Activated CD8-positive, alpha-beta memory T cell treated with anti-CD3 and anti-CD28 coated beads for 1 hour (primary cell): ENCODE data around the gene LDB3.

Source experiments
- DNase-seq, 2 donors: peaks; one replicate each; pipeline ENCODE4 v3.0.0-alpha.2; 2020; ENCODE audit warnings: low read depth in 1 of 2; ENCODE audit errors: extremely low read depth in 1 of 2

LDB3 gene

DNA sequence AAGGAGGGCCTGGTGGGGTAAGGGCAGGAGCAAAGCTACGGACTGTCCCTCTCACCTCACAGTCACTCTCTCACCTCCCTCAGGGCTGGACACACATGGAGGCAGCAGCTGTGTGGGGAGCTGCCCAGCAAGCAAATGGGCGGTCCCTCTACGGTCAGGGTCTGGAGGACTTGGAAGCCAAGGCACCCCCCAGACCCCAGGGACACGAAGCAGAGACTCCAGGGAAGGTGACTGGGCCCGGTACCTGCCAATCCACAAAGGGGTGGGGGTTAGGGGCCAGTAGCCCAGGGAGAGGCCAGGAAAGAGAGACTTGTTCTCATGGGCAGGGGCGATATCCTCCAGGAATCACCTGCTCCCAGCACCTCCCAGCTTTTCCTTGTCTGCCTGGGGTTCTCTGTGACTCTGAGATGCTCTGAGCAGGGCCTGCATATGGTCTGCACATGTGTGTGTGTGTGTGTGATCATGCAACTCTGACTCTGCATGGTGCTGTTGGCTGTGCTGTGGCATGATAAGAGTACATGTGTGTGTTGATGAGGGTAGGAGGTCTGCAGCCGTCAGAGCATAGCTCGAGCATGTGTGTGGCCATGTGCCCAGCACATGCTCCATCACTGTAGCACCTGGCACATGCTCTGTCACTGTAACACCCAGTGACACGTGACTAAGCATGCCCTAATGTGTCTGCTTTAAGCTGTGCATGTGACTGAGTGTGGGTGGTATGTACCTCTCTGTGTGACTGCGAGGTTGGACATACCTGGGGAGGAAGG is 4.6 kb upstream of the LDB3 start:
- no peak for DNase-seq

GRCh38 chr10:86664341-86665217 is 3.7 kb upstream of the LDB3 start:
- DNase-seq, result no peak

DNA sequence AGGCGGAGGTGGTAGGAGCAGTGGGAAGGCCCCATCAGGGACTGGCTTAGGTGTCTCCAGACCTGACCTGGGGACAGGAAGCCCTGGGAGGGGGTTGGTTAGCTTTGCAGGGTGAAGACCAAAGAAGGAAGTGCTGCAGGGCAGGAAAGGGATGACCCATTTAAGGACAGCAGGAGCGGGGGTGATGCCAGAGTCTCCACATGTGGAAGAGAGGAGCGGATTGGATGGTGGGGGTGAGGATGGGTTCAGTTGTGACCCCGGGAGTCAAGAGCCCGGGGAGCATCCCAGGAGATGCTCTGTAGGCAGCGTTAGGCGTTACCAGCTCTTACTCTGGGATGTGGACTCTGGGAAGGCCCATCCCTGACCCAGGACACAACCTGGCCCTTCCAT is 3.1 kb upstream of the LDB3 start:
- no peak for DNase-seq

GRCh38 chr10:86665868-86666267 is 2.4 kb upstream of the LDB3 start:
- DNase-seq, result no peak

GRCh38 chr10:86666538-86666937 is 1.8 kb upstream of the LDB3 start:
- no peak for DNase-seq

DNA sequence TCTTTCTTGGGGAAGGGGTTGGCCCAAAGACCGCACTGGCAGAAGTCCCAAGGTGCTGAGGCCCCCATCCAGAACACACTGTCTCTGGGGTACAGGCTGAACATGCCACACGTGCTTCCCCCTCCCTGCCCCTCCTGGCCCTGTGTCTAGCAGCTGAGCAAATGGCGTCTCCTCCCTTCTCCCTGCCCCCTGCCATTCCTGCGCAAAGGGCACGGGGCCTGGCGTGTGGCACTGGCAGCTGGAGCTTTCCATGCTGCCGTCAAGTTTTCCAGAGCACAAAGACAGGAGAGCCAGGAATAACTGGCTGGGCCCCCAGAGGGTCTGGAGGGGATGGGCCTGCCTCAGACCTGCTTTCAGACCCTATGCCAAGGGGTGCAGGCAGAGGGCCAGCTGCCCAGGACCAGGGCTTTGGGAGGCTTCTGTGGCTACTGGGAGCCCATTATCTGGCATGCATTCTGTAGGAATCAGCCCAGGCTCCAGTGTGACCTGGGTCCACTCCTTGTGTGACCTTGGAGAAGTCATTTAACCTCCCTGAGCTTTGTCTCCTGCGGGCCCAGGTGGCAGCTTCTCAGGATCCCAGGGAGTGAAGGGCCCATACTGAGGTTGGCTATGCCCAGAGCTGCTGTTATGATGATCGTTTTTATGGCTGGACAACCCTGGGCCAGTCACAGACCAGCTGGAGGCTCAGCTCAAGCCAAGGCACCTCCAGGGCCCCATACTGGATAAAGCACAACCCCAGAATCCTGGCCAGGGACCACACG is 710 bp upstream of the LDB3 start:
- DNase-seq, result no peak

GRCh38 chr10:86670290-86670811 is 2.0 kb downstream of the LDB3 start:
- DNase-seq, result no peak

- no peak for DNase-seq
Measured at GRCh38 chr10:86670876-86671275, 2.6 kb downstream of the LDB3 start.

- DNase-seq, result no peak
Measured at GRCh38 chr10:86671419-86671818, 3.1 kb downstream of the LDB3 start.

- no peak for DNase-seq
Measured at GRCh38 chr10:86671985-86672710, 3.8 kb downstream of the LDB3 start.

DNA sequence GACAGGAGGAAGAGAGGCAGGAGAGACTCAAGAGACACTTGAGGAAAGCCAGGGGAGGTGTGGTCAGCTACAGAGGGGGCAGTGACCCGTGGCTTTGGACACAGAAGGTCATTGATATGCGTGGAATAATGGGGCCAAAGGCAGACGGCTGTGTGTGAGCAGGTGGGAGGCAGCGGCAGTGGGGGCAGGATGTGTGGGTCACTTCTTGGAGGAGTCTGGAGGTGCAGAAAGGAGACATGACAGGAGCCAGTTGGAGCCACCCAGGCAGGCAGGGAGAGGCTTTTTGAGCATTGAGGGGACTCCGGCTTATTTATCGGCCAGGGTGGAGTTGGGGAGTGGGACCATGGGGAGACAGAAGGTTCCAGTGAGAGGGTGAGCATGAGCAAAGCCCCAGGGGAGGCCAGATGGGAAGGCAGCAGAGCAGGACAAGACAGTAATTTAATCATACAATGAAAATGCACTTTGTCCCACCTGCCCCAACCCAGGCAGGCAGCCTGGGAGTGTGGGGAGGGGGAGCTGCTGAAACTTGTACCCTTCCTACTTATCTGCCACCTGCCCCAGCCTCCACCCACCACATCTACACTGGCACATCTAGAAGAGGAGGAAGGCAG is 5.0 kb downstream of the LDB3 start:
- no peak for DNase-seq

DNA sequence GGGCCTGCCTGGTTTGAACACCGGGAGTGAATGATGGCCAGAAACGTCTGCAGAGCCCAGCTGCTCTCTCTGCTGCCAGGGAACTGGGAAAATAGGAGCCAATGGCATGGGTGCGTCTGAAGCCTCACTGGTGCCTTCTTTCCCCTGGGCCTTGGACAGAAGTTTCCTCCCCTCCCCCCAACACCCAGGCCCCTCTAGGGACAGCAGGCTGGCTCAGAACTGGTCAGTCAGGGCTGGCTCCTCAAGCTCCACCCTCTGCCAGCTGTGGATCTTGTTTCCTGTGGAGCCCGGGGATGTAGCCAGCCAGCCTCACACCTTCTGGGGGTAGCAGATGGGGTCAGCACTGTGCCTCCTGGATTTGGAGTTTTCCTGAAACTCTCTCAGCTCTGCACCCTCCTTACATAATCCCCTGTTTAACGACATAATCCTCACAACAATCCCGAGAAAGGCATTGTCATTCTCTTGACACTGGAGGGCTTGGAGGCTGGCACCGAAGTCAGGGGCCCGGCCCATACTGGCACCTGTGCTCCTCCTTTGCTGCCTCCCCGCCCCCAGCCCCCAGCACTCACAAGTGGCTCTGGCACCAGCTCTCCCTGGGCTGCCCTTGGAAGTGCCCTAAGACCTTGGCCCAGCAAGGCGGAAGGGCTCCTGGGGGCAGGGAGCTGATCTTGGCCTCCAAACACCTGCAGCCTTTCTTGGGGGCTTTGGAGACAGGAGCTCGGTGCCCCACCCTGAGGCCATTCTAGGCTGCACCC is 5.7 kb downstream of the LDB3 start:
- no peak for DNase-seq

- no peak for DNase-seq
Measured at GRCh38 chr10:86674912-86675311, 6.6 kb downstream of the LDB3 start.

GRCh38 chr10:86677374-86677773 is 9.1 kb downstream of the LDB3 start:
- DNase-seq, result no peak

- no peak for DNase-seq
Measured at GRCh38 chr10:86678999-86679792, 10.9 kb downstream of the LDB3 start.

- DNase-seq, result no peak
Measured at GRCh38 chr10:86681047-86681446, 12.7 kb downstream of the LDB3 start.

DNA sequence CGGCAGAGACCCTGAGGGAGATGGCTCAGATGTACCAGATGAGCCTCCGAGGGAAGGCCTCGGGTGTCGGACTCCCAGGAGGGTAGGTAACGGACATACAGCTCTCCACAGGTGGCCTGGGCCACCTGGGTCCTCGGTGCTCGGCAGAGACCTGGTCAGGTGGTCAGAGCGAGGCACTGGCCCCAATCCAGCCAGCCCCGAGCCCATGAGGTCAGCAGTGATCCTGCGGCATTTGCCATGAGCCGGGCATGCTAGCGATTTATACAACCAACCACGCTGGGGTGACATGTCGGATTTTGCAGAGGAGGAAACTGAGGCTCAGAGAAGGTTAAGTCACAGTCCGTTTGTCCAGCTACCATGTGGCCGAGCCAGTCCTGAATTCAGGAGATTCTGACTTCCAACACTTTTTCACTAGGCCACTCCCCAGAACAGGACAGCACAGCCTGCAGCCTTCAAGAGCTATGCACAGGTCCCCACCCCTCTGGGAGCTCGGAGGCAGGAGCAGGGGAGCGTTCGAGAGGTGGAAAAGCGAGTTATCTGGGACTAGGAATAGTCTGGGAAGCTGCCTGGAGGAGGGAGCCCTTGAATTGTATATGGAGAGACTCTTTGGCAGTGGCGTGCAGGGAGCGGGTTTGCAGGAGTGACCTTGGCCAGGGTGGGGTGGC is 13.5 kb downstream of the LDB3 start:
- DNase-seq, result no peak

DNA sequence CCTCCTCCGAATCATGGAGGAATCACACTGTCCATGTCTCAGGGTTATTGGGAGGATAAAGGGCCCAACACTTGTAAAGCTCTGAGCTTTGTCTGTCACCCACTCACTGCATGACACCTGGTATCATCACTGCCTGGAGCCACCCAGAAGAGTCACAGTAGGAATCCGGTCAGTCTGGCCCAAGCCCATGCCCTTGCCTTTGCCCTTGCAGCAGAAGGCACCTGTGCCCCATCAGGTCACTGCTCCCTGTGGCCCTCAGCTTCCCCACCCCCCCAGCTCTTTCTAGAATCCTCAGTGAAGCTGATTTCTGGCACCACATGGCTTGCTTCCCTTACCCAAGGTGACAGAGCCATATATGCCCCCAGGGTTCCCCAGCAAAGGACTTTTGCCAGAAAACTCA is 14.4 kb downstream of the LDB3 start:
- DNase-seq, result no peak
